ENCODE results near the gene LCN6.
"Not testable (repeated sequence)": the region's sequence is repeated elsewhere in the genome, so short reads cannot be mapped to it uniquely, and the experiment has no call there.

The LCN6 gene

GRCh38 chr9:136759001-136759400 is 10.7 kb upstream of the LCN6 start:
- DNase-seq: no peak

GRCh38 chr9:136757751-136758140 is 9.4 kb upstream of the LCN6 start:
- DNase-seq: no peak

GRCh38 chr9:136757328-136757727 is 9.0 kb upstream of the LCN6 start:
- DNase-seq: no peak

- DNase-seq: no peak
Measured at GRCh38 chr9:136756836-136757235, 8.5 kb upstream of the LCN6 start.

GRCh38 chr9:136756134-136756438 is 7.8 kb upstream of the LCN6 start:
- no peak for DNase-seq

GRCh38 chr9:136755302-136756133 is 7.2 kb upstream of the LCN6 start:
- not testable (repeated sequence) for DNase-seq

- DNase-seq: no peak
Measured at GRCh38 chr9:136754626-136755301, 6.4 kb upstream of the LCN6 start.

- peak in 1 of 2 donors; percentile 26 for DNase-seq
Measured at GRCh38 chr9:136754059-136754572, 5.8 kb upstream of the LCN6 start.

- DNase-seq: no peak
Measured at GRCh38 chr9:136753371-136754058, 5.2 kb upstream of the LCN6 start.

GRCh38 chr9:136751814-136752213 is 3.5 kb upstream of the LCN6 start:
- no peak for DNase-seq

GRCh38 chr9:136751244-136751643 is 2.9 kb upstream of the LCN6 start:
- DNase-seq: no peak

GRCh38 chr9:136750526-136750925 is 2.2 kb upstream of the LCN6 start:
- no peak for DNase-seq

- DNase-seq: no peak
Measured at GRCh38 chr9:136748666-136749611, 614 bp upstream of the LCN6 start.

GRCh38 chr9:136747161-136748060 is 914 bp downstream of the LCN6 start:
- no peak for DNase-seq

GRCh38 chr9:136746621-136747020 is 1.7 kb downstream of the LCN6 start:
- no peak for DNase-seq

- no peak for DNase-seq
Measured at GRCh38 chr9:136746155-136746490, 2.2 kb downstream of the LCN6 start.

GRCh38 chr9:136745389-136746154 is 2.8 kb downstream of the LCN6 start:
- no peak for DNase-seq

- no peak for DNase-seq
Measured at GRCh38 chr9:136744773-136745172, 3.6 kb downstream of the LCN6 start.

- DNase-seq: no peak
Measured at GRCh38 chr9:136743639-136744211, 4.6 kb downstream of the LCN6 start.

GRCh38 chr9:136742591-136743391 is 5.5 kb downstream of the LCN6 start, which contains the start of gene LCN10:
Gene LCN10 (minus strand): TSS chr9:136742940. CDS start chr9:136742903, 37 bp downstream.
- no peak for DNase-seq
